OCI-LY7 (cell line): ENCODE measurements around the gene C2CD3. TPM values are rescaled to one million over a fixed set of nuclear protein-coding genes. Genes with fewer than 3 reads are reported as not detected.

Source experiments
- BruUV-seq: library from RNA; stranded (reverse); fragments of 400-500 nt; replicated peaks from 2 replicates; lab custom pipeline; 2021; lab: Mats Ljungman, UMichigan
- CTCF ChIA-PET: fragments of 300-600 bp; sonication (Branson Sonifier 250); formaldehyde crosslinking; loops from one replicate; lab custom pipeline; 2022; ENCODE audit warnings: antibody characterized with exemption; ENCODE audit not compliant: unreplicated experiment; lab: Charles Lee
- POLR2A ChIA-PET: fragments of 300-600 bp; sonication (Branson Sonifier 250); formaldehyde crosslinking; loops from one replicate; lab custom pipeline; 2022; ENCODE audit warnings: antibody characterized with exemption; lab: Charles Lee
- DNase-seq: peaks from one replicate; pipeline ENCODE4 v3.0.0-alpha.2; 2015; ENCODE audit warnings: low spot score
- H2AFZ ChIP-seq: fragments of 200-600 bp; sonication (generic), shearing (Covaris generic); 2 replicates; pipeline ENCODE4 v1.6.1; 2014; ENCODE audit warnings: mild to moderate bottlenecking, antibody characterized with exemption, low read length, moderate library complexity
- H3K27ac ChIP-seq: fragments of 200-600 bp; sonication (generic); 2 replicates; pipeline ENCODE4 v1.5.1; 2014; ENCODE audit warnings: mixed run types, low read depth, mild to moderate bottlenecking, moderate library complexity, low read length, inconsistent platforms; ENCODE audit not compliant: poor library complexity, severe bottlenecking
- H3K36me3 ChIP-seq: fragments of 200-600 bp; sonication (generic); 2 replicates; pipeline ENCODE4 v1.6.1; 2014; ENCODE audit warnings: mild to moderate bottlenecking, antibody characterized with exemption, low read length, moderate library complexity, mixed read lengths; ENCODE audit not compliant: insufficient read depth
- H3K4me1 ChIP-seq: fragments of 200-600 bp; sonication (generic); 2 replicates; pipeline ENCODE4 v1.5.1; 2014; ENCODE audit warnings: mild to moderate bottlenecking, low read length; ENCODE audit not compliant: insufficient read depth, poor library complexity, severe bottlenecking
- H3K4me2 ChIP-seq: fragments of 200-600 bp; sonication (generic); 2 replicates; pipeline ENCODE4 v1.6.1; 2014; ENCODE audit warnings: mild to moderate bottlenecking, low read length
- H3K4me3 ChIP-seq: fragments of 200-600 bp; sonication (generic); 2 replicates; pipeline ENCODE4 v1.5.1; 2014; ENCODE audit warnings: mild to moderate bottlenecking, low read depth, low read length; ENCODE audit not compliant: poor library complexity, severe bottlenecking
- H3K79me2 ChIP-seq: fragments of 200-600 bp; sonication (generic); 2 replicates; pipeline ENCODE4 v1.6.1; 2016; ENCODE audit warnings: low read depth, mild to moderate bottlenecking, low read length, moderate library complexity, mixed read lengths; ENCODE audit not compliant: insufficient read depth
- H3K9me2 ChIP-seq: fragments of 200-600 bp; sonication (generic); 2 replicates; pipeline ENCODE4 v1.6.1; 2016; ENCODE audit warnings: mild to moderate bottlenecking, low read length, mixed read lengths; ENCODE audit not compliant: insufficient read depth
- H3K9me3 ChIP-seq: fragments of 200-600 bp; sonication (generic); 2 replicates; pipeline ENCODE4 v1.6.1; 2014; ENCODE audit warnings: mild to moderate bottlenecking, mixed run types, low read length, mixed read lengths
- H4K20me1 ChIP-seq: fragments of 200-600 bp; sonication (generic); 2 replicates; pipeline ENCODE4 v1.6.1; 2014; ENCODE audit warnings: mild to moderate bottlenecking, antibody characterized with exemption, low read length, moderate library complexity, mixed read lengths; ENCODE audit not compliant: insufficient read depth
- EZH2phosphoT487 ChIP-seq: fragments of 200-600 bp; sonication (generic); IDR thresholded peaks from 2 replicates; pipeline ENCODE4 v1.6.1; 2018; ENCODE audit warnings: low read depth, borderline replicate concordance, mild to moderate bottlenecking, mixed run types, antibody characterized with exemption, low read length, moderate library complexity, mixed read lengths
- intact Hi-C: fragments of 100-400 bp; cut with micrococcal nuclease; formaldehyde crosslinking; loops from one replicate; pipeline ENCODE4 v1.10.0; 2022; ENCODE audit not compliant: unreplicated experiment
- total RNA-seq, 2 experiments: library from RNA; depleted of rRNA in 1 of 2; stranded (reverse); fragments of >200 nt in 1 of 2; shearing (Covaris generic) in 1 of 2; gene quantifications; 2 replicates each; pipeline ENCODE4 v1.2.3, GENCODE V29; 2014 to 2022
- TF ChIP-seq, protein P1 (sequence below): fragments of 200-600 bp; sonication (generic); conservative IDR thresholded peaks from 2 replicates; pipeline ENCODE4 v1.5.1; 2014; ENCODE audit warnings: mild to moderate bottlenecking, antibody characterized with exemption, low read length, moderate library complexity, mixed read lengths

C2CD3 gene
- total RNA-seq, 2 experiments from 2014 or later, result 29.2 to 32.1 TPM

DNA sequence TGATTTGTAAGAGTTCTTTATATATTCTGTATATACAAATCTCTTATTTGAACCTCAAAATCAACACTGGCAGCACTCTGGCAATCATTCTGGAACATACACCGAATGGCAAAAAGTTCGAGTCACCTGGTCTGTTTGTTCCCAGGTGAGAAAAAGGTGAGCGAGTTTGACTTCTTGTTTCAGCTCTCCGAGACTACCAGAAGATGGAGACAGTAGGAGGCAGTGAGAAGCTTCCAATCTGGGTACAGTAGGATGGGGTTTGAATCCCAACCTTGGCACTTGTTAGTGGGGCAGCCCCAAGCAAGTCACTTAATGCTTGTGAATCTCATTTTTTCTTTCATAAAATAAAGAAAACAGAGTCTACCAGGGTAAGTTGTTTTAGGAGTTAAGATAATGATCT, 76.4 kb downstream of the C2CD3 start:
- no peak overlapping the region for H3K27ac ChIP-seq
- intact Hi-C loops, result no loop called here
- no peaks in the 10 kb centered on the region for H3K9me2 ChIP-seq
- ChIA-PET POLR2A (interaction anchor here (1.0 kb wide), 1 partner anchor 9 kb away, joined by 3 read pairs; no protein-coding TSS in a partner anchor), CTCF (no interaction called here)
- H4K20me1 ChIP-seq, result no peaks in the 10 kb centered on the region
- no peak overlapping the region for H3K4me2 ChIP-seq
- no peaks in the 10 kb centered on the region for H3K79me2 ChIP-seq
- H2AFZ ChIP-seq, result no peak overlapping the region
- TF ChIP-seq EZH2phosphoT487, result no peak
- TF ChIP-seq, protein P1, sequence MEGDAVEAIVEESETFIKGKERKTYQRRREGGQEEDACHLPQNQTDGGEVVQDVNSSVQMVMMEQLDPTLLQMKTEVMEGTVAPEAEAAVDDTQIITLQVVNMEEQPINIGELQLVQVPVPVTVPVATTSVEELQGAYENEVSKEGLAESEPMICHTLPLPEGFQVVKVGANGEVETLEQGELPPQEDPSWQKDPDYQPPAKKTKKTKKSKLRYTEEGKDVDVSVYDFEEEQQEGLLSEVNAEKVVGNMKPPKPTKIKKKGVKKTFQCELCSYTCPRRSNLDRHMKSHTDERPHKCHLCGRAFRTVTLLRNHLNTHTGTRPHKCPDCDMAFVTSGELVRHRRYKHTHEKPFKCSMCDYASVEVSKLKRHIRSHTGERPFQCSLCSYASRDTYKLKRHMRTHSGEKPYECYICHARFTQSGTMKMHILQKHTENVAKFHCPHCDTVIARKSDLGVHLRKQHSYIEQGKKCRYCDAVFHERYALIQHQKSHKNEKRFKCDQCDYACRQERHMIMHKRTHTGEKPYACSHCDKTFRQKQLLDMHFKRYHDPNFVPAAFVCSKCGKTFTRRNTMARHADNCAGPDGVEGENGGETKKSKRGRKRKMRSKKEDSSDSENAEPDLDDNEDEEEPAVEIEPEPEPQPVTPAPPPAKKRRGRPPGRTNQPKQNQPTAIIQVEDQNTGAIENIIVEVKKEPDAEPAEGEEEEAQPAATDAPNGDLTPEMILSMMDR, result no peak
- H3K36me3 ChIP-seq, result peaks cover 76% of the 10 kb centered on the region
- H3K4me1 ChIP-seq, result no peaks in the 10 kb centered on the region
- no TSS peak for BruUV-seq
- no peak for DNase-seq
- H3K4me3 ChIP-seq, result no peak overlapping the region
- H3K9me3 ChIP-seq, result no peaks in the 10 kb centered on the region

GRCh38 chr11:74092425-74092824, 78.4 kb downstream of the C2CD3 start:
- CTCF ChIA-PET, result no interaction called here
- no peaks in the 10 kb centered on the region for H3K9me3 ChIP-seq
- BruUV-seq, result no TSS peak
- POLR2A ChIA-PET, result no interaction called here
- no peak overlapping the region for H3K27ac ChIP-seq
- H4K20me1 ChIP-seq, result no peaks in the 10 kb centered on the region
- no peaks in the 10 kb centered on the region for H3K4me1 ChIP-seq
- no peaks in the 10 kb centered on the region for H3K79me2 ChIP-seq
- TF ChIP-seq, protein P1, result no peak
- no peak for TF ChIP-seq EZH2phosphoT487
- no peak for DNase-seq
- no peak overlapping the region for H3K4me3 ChIP-seq
- H2AFZ ChIP-seq, result no peak overlapping the region
- no peaks in the 10 kb centered on the region for H3K9me2 ChIP-seq
- H3K36me3 ChIP-seq, result peaks cover 72% of the 10 kb centered on the region
- intact Hi-C loops, result no loop called here
- H3K4me2 ChIP-seq, result no peak overlapping the region

GRCh38 chr11:74091549-74091948, 79.3 kb downstream of the C2CD3 start:
- no peaks in the 10 kb centered on the region for H3K79me2 ChIP-seq
- ChIA-PET POLR2A (interaction anchor here (0.7 kb wide), 1 partner anchor 134 kb away, joined by 3 read pairs; no protein-coding TSS in a partner anchor), CTCF (no interaction called here)
- no peak for DNase-seq
- H3K36me3 ChIP-seq, result peaks cover 69% of the 10 kb centered on the region
- no TSS peak for BruUV-seq
- intact Hi-C loops, result loop anchor here (2.0 kb wide), 1 partner anchor 127 kb away; no protein-coding TSS in a partner anchor
- H2AFZ ChIP-seq, result no peak overlapping the region
- no peak for TF ChIP-seq EZH2phosphoT487
- no peaks in the 10 kb centered on the region for H3K4me1 ChIP-seq
- H3K9me2 ChIP-seq, result no peaks in the 10 kb centered on the region
- no peak overlapping the region for H3K4me3 ChIP-seq
- H3K4me2 ChIP-seq, result no peak overlapping the region
- no peak overlapping the region for H3K27ac ChIP-seq
- no peaks in the 10 kb centered on the region for H3K9me3 ChIP-seq
- no peaks in the 10 kb centered on the region for H4K20me1 ChIP-seq
